GM18867 (cell line): ENCODE results near the gene ELP4.

Experiments used
- ATAC-seq: cut with Tn5 transposase; IDR thresholded peaks from one replicate; pipeline ENCODE4 v1.9.1; 2021; ENCODE audit warnings: mild to moderate bottlenecking, moderate library complexity; ENCODE audit not compliant: unreplicated experiment

ELP4 gene

GRCh38 chr11:31798057-31798553 is 288.5 kb downstream of the ELP4 start:
- ATAC-seq: no peak

- ATAC-seq: peak; percentile 41
These were observed 289.2 kb downstream of the ELP4 start for GRCh38 chr11:31798554-31799434.

- ATAC-seq: no peak
These were observed 290.1 kb downstream of the ELP4 start for GRCh38 chr11:31799435-31800397.

- no peak for ATAC-seq
These were observed 291.1 kb downstream of the ELP4 start for GRCh38 chr11:31800398-31801265.

GRCh38 chr11:31801298-31801702 is 291.7 kb downstream of the ELP4 start:
- no peak for ATAC-seq

- no peak for ATAC-seq
These were observed 292.5 kb downstream of the ELP4 start for GRCh38 chr11:31802000-31802551.

- no peak for ATAC-seq
These were observed 293.0 kb downstream of the ELP4 start for GRCh38 chr11:31802609-31802989.

- no peak for ATAC-seq
These were observed 293.6 kb downstream of the ELP4 start for GRCh38 chr11:31802990-31803812.

- no peak for ATAC-seq
These were observed 294.3 kb downstream of the ELP4 start for GRCh38 chr11:31803813-31804311.

GRCh38 chr11:31804312-31805036 is 294.9 kb downstream of the ELP4 start:
- no peak for ATAC-seq

- ATAC-seq: no peak
These were observed 295.6 kb downstream of the ELP4 start for GRCh38 chr11:31805037-31805628.

GRCh38 chr11:31805629-31806185 is 296.1 kb downstream of the ELP4 start:
- no peak for ATAC-seq

GRCh38 chr11:31806186-31806927 is 296.8 kb downstream of the ELP4 start:
- no peak for ATAC-seq

- ATAC-seq: no peak
These were observed 297.6 kb downstream of the ELP4 start for GRCh38 chr11:31806928-31807798.

- ATAC-seq: no peak
These were observed 298.5 kb downstream of the ELP4 start for GRCh38 chr11:31807799-31808667.
